ENCODE measurements around the gene ESR2. TPM values are rescaled to one million over a fixed set of nuclear protein-coding genes. Genes with fewer than 3 reads are reported as not detected.

Gene ESR2
- total and polyA plus RNA-seq, 2 donors: 1.6 to 1.7 TPM

DNA sequence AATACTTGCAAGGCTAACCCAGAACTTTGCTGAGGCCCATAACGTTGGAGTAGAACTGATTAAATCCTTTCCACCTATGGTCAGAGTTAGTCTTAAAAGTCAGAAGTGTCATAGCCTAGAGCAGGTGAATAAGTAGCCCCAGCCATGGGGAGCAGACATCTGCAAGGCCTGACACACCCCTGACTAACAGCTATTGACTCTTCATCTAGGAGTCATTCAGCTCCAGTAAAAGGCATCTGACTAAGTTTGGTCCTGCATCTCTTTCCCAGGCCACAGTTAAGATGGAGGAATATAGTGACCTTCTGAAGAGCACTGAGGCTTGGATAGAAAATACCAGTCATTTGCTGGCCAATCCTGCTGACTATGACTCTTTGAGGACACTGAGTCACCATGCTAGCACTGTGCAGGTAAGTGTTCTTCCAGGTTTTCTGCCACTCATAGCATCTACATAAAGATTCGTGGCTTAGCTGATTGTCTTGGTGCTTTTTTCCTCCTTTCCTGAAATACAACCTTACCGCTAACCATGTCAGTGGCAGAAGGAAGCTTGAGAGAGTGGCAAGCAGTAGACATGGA lies 212.9 kb downstream of the ESR2 start:
- Histone ChIP-seq H3K36me3 (ENCODE audit: insufficient read depth) (peaks cover 4% of the 10 kb centered on the region), H3K27ac (ENCODE audit: low read depth) (no peak overlapping the region), H3K4me1 (ENCODE audit: insufficient read depth) (no peaks in the 10 kb centered on the region), H3K4me3 (ENCODE audit: low read depth, low read length) (no peak overlapping the region)
- 96% methylated on average over 3 of the region's 3 CpGs for WGBS
- DNase-seq (ENCODE audit: extremely low spot score): no peak

DNA sequence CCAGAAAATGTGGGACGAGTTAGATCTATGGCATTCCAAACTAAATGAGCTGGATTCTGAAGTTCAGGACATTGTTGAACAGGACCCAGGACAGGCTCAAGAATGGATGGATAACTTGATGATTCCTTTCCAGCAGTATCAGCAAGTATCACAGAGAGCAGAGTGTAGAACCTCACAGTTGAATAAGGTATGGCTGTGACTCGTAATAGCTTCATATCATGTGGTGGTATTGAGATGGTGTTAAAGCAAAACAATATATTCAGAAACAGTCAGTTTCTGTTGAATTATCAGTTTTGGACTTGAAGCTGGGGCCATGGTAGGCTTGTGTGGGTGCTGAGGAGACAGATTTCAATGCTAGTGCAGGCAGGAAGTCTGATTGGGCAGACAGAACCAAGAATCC lies 213.7 kb downstream of the ESR2 start:
- H3K36me3 ChIP-seq (ENCODE audit: insufficient read depth): peaks cover 4% of the 10 kb centered on the region
- H3K4me3 ChIP-seq (ENCODE audit: low read depth, low read length): no peak overlapping the region
- DNase-seq (ENCODE audit: extremely low spot score): no peak
- no peaks in the 10 kb centered on the region for H3K4me1 ChIP-seq (ENCODE audit: insufficient read depth)
- whole genome bisulfite sequencing: 91% methylated on average over 2 of the region's 2 CpGs
- no peak overlapping the region for H3K27ac ChIP-seq (ENCODE audit: low read depth)

DNA sequence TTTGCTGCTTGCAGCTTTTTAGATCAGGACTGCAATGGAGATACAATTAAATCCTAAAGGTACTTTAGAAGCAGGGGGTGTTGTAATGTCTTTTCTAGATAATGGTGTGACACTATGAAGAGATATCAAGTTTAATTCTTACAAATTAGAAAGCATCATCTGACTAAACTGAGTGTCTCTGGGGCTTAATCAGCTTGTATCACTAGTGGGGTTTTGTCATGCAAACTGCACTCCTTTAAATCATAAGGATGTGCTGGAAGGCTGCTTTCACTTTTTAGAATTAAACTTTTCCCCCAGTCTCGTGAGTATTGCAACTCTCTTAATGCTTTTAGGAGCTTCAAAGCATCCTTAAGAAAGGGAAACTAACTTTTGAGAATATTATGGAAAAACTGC lies 218.6 kb downstream of the ESR2 start:
- 88% methylated on average over 1 of the region's 1 CpG for WGBS
- H3K4me3 ChIP-seq (ENCODE audit: low read depth, low read length): no peak overlapping the region
- H3K36me3 ChIP-seq (ENCODE audit: insufficient read depth): peaks cover 5% of the 10 kb centered on the region
- H3K27ac ChIP-seq (ENCODE audit: low read depth): no peak overlapping the region
- H3K4me1 ChIP-seq (ENCODE audit: insufficient read depth): no peaks in the 10 kb centered on the region
- no peak for DNase-seq (ENCODE audit: extremely low spot score)

DNA sequence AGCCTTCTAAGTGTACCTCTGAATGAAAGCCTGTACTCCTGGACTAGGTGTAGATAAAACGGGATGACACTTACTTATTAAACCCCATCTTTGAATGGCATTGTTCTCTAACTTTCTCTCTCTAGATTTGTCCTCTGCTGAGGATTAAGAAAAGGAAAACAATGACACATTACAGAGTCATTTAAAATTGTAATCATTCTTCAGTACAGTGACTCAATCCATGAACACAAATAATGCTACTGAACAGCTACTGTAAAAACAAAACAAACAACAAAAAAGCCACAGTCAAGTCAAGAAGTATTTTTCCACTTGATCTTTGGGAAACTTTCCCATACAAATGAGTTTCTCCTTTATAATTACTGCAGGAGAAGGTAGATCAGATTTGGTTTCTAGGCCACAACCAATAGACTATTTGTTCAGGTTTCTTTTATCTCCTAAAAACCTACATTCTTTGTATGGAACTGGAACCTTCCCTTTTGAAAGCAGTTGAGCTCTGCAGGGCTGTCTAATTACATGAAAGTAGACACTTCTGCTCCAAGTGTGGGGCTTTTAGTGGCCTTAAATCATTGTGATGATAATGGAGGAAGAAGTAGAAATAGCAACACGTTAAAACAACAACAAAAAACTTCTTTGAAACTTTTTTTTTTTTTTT lies 219.1 kb downstream of the ESR2 start:
- Histone ChIP-seq H3K36me3 (ENCODE audit: insufficient read depth) (peaks cover 2% of the 10 kb centered on the region), H3K4me1 (ENCODE audit: insufficient read depth) (no peaks in the 10 kb centered on the region), H3K27ac (ENCODE audit: low read depth) (no peak overlapping the region), H3K4me3 (ENCODE audit: low read depth, low read length) (no peak overlapping the region)
- no peak for DNase-seq (ENCODE audit: extremely low spot score)
- 63% methylated on average over 2 of the region's 2 CpGs for WGBS

DNA sequence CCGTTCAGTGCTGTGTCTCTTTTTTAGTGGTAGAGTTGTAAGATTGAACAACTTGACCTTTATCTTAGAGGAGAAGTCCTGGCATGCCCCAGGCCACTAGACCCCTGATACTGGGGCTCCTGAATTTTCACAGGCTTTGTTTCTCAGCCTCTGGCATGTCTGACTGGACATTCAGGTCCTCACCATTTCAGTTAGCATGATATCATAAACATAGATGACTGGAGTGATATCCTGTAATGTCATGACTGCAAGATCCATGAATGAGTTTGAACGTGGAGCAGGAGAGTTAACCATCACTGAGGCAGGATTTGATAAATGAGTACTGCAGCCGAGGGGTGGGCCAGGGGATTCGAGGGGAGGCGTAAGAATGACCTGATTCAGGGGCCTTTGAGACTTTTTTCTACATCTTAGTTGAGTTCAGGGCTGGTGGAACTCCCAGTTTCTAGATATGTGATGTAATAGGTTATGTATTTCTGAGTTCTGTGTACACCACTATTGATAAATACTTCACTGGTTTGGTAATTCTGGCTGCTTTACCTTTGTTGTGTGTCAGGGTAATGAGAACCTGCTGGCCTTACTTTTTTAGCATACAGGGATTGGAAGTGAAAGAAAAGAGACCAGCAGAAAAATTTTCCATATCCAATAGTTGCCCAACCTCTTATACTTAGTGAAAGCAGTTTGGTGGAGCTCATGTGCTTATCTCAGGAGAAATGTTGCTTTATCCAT lies 224.4 kb downstream of the ESR2 start:
- no peak overlapping the region for H3K4me3 ChIP-seq (ENCODE audit: low read depth, low read length)
- no peak overlapping the region for H3K27ac ChIP-seq (ENCODE audit: low read depth)
- H3K36me3 ChIP-seq (ENCODE audit: insufficient read depth): peaks cover 2% of the 10 kb centered on the region
- no peak for DNase-seq (ENCODE audit: extremely low spot score)
- WGBS: 82% methylated on average over 5 of the region's 5 CpGs
- no peaks in the 10 kb centered on the region for H3K4me1 ChIP-seq (ENCODE audit: insufficient read depth)

DNA sequence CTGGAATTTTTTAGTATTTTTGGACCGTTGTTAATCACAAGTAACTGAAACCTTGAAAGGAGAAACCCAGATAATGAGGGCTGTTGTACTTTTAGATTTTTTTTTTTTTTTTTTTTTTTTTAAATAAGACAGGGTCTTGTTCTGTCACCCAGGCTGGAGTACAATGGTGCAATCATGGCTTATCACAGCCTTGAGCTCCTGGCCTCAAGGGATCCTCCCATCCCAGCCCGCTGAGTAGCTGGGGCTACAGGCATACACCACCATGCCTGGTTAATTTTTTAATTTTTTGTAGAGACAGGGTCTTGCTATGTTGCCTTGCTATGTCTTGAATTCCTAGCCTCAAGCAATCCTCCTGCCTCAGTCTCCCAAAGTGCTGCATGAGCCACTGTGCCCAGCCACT lies 229.7 kb downstream of the ESR2 start:
- Histone ChIP-seq H3K4me1 (ENCODE audit: insufficient read depth) (no peaks in the 10 kb centered on the region), H3K36me3 (ENCODE audit: insufficient read depth) (no peaks in the 10 kb centered on the region), H3K27ac (ENCODE audit: low read depth) (no peak overlapping the region), H3K4me3 (ENCODE audit: low read depth, low read length) (no peak overlapping the region)
- no peak for DNase-seq (ENCODE audit: extremely low spot score)
- 92% methylated on average over 2 of the region's 2 CpGs for WGBS

DNA sequence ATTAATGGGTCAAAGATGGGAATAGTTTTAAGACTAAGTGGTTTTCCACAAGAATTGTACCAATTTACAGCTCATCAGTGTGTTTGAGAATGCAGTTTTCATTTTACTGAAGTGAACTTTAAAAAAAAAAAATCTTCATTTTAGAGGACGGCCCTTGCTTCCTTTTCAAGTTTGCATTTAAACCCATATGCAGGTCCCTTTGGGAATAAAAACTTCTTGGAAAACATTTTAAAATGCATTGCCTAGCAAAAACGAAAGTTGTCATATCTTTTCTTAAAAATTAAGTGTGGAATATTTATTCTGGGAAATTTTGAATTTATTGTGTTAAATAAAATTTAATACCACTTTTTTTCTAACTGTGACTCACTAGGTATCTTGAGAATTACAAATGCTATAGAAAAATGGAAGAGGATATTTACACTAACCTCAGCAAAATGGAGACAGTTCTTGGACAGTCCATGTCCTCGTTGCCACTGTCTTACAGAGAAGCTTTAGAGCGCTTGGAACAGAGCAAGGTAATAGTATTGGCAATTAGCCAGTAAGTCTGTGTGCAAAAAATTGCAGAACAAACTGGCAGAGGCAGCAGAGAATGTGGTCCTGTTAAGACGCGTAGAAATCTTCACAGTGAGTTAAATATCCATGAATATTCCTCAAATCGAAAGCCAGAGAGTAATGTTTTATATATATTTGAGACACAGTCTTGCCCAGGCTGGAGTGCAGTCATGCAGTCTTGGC lies 231.6 kb downstream of the ESR2 start:
- Histone ChIP-seq H3K27ac (ENCODE audit: low read depth) (no peak overlapping the region), H3K36me3 (ENCODE audit: insufficient read depth) (no peaks in the 10 kb centered on the region), H3K4me3 (ENCODE audit: low read depth, low read length) (no peak overlapping the region), H3K4me1 (ENCODE audit: insufficient read depth) (no peaks in the 10 kb centered on the region)
- no peak for DNase-seq (ENCODE audit: extremely low spot score)
- WGBS: 82% methylated on average over 7 of the region's 7 CpGs

DNA sequence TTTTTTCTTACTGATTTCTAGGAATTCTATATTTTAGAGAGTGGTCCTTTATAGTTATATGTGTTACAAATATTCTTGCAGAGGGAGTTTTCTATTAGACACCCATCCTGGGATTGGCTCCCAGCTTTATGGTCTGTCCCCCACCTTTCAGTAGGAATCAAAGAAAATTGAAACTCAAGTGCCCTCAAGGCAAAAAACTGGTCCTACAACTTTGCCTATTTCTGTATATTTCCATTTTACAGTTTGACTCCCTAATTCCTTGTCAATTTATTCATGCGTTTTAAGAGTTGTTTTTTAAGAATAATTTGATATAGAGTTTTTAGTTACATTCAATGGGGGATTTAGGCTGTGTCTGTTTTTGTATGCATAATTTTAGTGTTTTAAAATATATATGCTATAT lies 232.5 kb downstream of the ESR2 start:
- DNase-seq (ENCODE audit: extremely low spot score): no peak
- no peaks in the 10 kb centered on the region for H3K4me1 ChIP-seq (ENCODE audit: insufficient read depth)
- WGBS: 97% methylated on average over 1 of the region's 1 CpG
- no peak overlapping the region for H3K4me3 ChIP-seq (ENCODE audit: low read depth, low read length)
- no peak overlapping the region for H3K27ac ChIP-seq (ENCODE audit: low read depth)
- no peaks in the 10 kb centered on the region for H3K36me3 ChIP-seq (ENCODE audit: insufficient read depth)

DNA sequence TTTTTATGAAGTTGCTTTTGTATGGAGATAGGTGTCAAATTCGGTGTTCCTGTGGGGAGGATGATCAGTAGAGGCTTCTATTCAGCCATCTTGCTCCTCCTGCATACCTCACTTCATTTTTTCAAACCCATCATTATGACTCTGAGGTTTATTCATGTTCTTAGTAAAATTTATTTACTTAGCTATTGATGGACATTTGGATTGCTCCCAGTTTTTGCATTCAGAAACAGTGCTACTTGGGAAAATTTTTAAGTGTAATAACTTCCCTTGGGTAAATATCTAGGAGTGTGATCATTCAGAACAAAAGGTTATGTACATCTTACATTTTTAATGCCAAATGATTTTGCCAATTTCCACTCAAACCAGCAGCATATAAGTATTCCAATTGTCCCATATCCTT lies 233.1 kb downstream of the ESR2 start:
- no peak for DNase-seq (ENCODE audit: extremely low spot score)
- H3K27ac ChIP-seq (ENCODE audit: low read depth): no peak overlapping the region
- H3K4me3 ChIP-seq (ENCODE audit: low read depth, low read length): no peak overlapping the region
- H3K4me1 ChIP-seq (ENCODE audit: insufficient read depth): no peaks in the 10 kb centered on the region
- no peaks in the 10 kb centered on the region for H3K36me3 ChIP-seq (ENCODE audit: insufficient read depth)
- WGBS: 84% methylated on average over 1 of the region's 1 CpG

DNA sequence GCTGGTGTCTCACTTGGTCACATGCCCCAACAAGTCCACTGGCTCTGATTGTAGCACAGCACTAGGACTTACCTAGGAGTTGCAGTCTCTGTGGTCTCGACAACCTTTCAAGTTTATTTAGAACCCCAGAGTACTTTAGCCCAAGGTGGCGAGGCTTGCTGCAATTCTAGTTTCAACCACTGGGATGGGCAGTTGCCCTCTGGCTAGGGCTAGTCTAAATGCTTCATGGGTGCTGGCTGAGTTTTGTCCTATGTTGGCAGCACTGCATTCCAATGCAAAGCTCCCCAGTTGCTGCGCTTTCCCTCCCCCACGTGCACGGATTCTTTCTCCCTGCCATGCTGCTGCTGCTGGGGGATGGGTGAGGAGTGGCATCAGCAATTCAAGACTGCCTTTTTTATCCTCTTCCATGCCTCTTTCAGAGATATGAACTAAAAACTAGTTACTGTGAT lies 233.5 kb downstream of the ESR2 start:
- WGBS: 80% methylated on average over 5 of the region's 5 CpGs
- Histone ChIP-seq H3K4me3 (ENCODE audit: low read depth, low read length) (no peak overlapping the region), H3K27ac (ENCODE audit: low read depth) (no peak overlapping the region), H3K4me1 (ENCODE audit: insufficient read depth) (no peaks in the 10 kb centered on the region), H3K36me3 (ENCODE audit: insufficient read depth) (peaks cover 2% of the 10 kb centered on the region)
- no peak for DNase-seq (ENCODE audit: extremely low spot score)

DNA sequence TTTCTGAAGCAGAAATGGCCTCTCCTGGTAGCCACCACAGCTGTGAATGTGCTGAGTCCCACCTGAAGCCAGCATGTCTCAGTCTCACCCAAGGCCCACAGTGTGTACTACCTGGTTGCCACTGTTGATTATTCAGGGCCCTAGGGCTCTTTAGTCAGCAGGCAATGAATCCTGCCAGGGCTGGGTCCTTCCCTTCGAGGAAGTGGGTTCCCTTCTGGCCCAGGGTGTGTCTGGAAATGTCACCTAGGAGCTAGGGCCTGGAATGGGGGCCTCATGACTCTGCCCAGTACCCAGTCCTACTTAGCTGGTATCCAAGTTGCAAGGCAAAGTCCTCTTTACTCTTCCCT lies 234.0 kb downstream of the ESR2 start:
- no peak overlapping the region for H3K4me3 ChIP-seq (ENCODE audit: low read depth, low read length)
- no peak for DNase-seq (ENCODE audit: extremely low spot score)
- H3K4me1 ChIP-seq (ENCODE audit: insufficient read depth): no peaks in the 10 kb centered on the region
- no peak overlapping the region for H3K27ac ChIP-seq (ENCODE audit: low read depth)
- WGBS: 90% methylated on average over 1 of the region's 1 CpG
- H3K36me3 ChIP-seq (ENCODE audit: insufficient read depth): peaks cover 2% of the 10 kb centered on the region

DNA sequence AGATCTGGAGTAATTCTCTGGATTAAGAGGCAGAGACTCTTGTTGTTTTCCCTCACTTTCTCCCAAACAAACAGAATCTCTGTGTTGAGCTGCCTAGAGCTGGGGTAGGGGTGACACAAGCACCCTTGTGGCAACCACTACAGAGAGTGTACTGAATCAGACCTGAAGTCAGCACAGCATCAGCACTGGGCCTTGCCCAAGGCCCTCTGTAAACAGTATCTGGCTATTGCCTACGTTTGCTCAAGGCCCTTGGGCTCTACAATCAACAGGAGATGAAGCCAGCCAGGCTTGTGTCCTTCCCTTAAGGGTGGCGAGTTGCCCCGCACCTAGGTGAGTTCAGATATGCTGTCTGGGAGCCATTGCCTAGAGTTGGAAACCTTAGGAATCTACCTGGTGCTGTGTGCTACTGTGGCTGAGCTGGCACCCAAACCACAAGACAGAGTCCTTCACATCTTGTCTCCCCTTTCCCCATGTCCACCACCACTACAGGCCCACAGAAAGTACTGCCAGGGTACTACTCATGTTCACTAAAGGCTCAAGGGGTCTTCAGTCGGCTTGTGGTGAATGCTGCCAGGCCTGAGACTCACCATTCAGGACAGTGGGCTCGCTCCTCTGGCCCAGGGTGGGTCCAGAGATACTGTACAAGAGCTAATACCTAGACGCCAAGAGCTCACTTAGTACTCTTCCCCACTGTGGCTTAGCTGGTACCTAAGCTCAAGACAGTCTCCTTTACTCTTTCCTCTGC lies 234.5 kb downstream of the ESR2 start:
- H3K36me3 ChIP-seq (ENCODE audit: insufficient read depth): peaks cover 2% of the 10 kb centered on the region
- DNase-seq (ENCODE audit: extremely low spot score): no peak
- 97% methylated on average over 6 of the region's 6 CpGs for WGBS

More for the DNA sequence above, 234.5 kb downstream of the ESR2 start:
- Histone ChIP-seq H3K27ac (ENCODE audit: low read depth) (no peak overlapping the region), H3K4me1 (ENCODE audit: insufficient read depth) (no peaks in the 10 kb centered on the region), H3K4me3 (ENCODE audit: low read depth, low read length) (no peak overlapping the region)

Data from urinary bladder (tissue), 4 donors.